Brain microvascular endothelial cell (primary cell): ENCODE results near the gene DOCK3.

Experiments used
- DNase-seq: peaks from one replicate; pipeline ENCODE4 v3.0.0-alpha.2; 2020
- H3K27ac ChIP-seq: fragments of 250-450 bp; sonication (Bioruptor Pico); 2 replicates; pipeline ENCODE4 v1.5.1; 2020; ENCODE audit warnings: mild to moderate bottlenecking, moderate library complexity
- H3K27me3 ChIP-seq: fragments of 250-450 bp; sonication (Bioruptor Pico); replicated peaks from 2 replicates; pipeline ENCODE4 v1.5.1; 2020; ENCODE audit warnings: mild to moderate bottlenecking
- H3K36me3 ChIP-seq: fragments of 250-450 bp; sonication (Bioruptor Pico); replicated peaks from 2 replicates; pipeline ENCODE4 v1.5.1; 2020; ENCODE audit warnings: mild to moderate bottlenecking
- H3K4me3 ChIP-seq: 2 replicates; pipeline ENCODE4 v1.5.1; 2011; ENCODE audit warnings: low read depth, mild to moderate bottlenecking, control low read depth, low read length, moderate library complexity
- CTCF ChIP-seq: IDR thresholded peaks from 2 replicates; pipeline ENCODE4 v1.5.1; 2011; ENCODE audit warnings: low read depth, mild to moderate bottlenecking, moderate library complexity, low read length, control low read depth, inconsistent platforms; ENCODE audit errors: missing control alignments
- in situ Hi-C: cut with HindIII; loops from 2 replicates; pipeline ENCODE4 v1.10.0; 2017; ENCODE audit warnings: low sequenced_read_pairs, low pct_ligation_motif_present

Gene DOCK3

GRCh38 chr3:51141573-51141972, 466.8 kb downstream of the DOCK3 start:
- H3K27ac ChIP-seq = no peak overlapping the region
- no peak for DNase-seq
- H3K4me3 ChIP-seq = no peak overlapping the region
- in situ Hi-C loops = no loop called here
- H3K27me3 ChIP-seq = no peaks in the 10 kb centered on the region
- TF ChIP-seq CTCF = no peak
- H3K36me3 ChIP-seq = no peaks in the 10 kb centered on the region

- no peak for TF ChIP-seq CTCF
- DNase-seq = no peak
- Histone ChIP-seq H3K4me3 (no peak overlapping the region), H3K27me3 (no peaks in the 10 kb centered on the region), H3K27ac (no peak overlapping the region), H3K36me3 (no peaks in the 10 kb centered on the region)
- in situ Hi-C loops = no loop called here
Observed at GRCh38 chr3:51145811-51146585, 471.3 kb downstream of the DOCK3 start.

- DNase-seq = no peak
- Histone ChIP-seq H3K4me3 (no peak overlapping the region), H3K27ac (no peak overlapping the region), H3K36me3 (no peaks in the 10 kb centered on the region), H3K27me3 (no peaks in the 10 kb centered on the region)
- TF ChIP-seq CTCF = no peak
- in situ Hi-C loops = no loop called here
Observed at GRCh38 chr3:51146781-51147180, 472.1 kb downstream of the DOCK3 start.

GRCh38 chr3:51156147-51156546, 481.4 kb downstream of the DOCK3 start:
- H3K27me3 ChIP-seq = no peaks in the 10 kb centered on the region
- H3K27ac ChIP-seq = no peak overlapping the region
- no peaks in the 10 kb centered on the region for H3K36me3 ChIP-seq
- TF ChIP-seq CTCF = no peak
- H3K4me3 ChIP-seq = no peak overlapping the region
- in situ Hi-C loops = no loop called here
- no peak for DNase-seq

- TF ChIP-seq CTCF = no peak
- DNase-seq = no peak
- in situ Hi-C loops = no loop called here
Observed at GRCh38 chr3:51163051-51163450, 488.3 kb downstream of the DOCK3 start.

More at GRCh38 chr3:51163051-51163450, 488.3 kb downstream of the DOCK3 start:
- Histone ChIP-seq H3K27me3 (no peaks in the 10 kb centered on the region), H3K27ac (no peak overlapping the region), H3K4me3 (no peak overlapping the region), H3K36me3 (no peaks in the 10 kb centered on the region)
